Measurements from ENCODE around the gene KRTAP10-12. TPM values are rescaled to one million over a fixed set of nuclear protein-coding genes. Genes with fewer than 3 reads are reported as not detected.

The KRTAP10-12 gene
- total and polyA plus RNA-seq, 2 donors from 2014 or later, result not detected

DNA sequence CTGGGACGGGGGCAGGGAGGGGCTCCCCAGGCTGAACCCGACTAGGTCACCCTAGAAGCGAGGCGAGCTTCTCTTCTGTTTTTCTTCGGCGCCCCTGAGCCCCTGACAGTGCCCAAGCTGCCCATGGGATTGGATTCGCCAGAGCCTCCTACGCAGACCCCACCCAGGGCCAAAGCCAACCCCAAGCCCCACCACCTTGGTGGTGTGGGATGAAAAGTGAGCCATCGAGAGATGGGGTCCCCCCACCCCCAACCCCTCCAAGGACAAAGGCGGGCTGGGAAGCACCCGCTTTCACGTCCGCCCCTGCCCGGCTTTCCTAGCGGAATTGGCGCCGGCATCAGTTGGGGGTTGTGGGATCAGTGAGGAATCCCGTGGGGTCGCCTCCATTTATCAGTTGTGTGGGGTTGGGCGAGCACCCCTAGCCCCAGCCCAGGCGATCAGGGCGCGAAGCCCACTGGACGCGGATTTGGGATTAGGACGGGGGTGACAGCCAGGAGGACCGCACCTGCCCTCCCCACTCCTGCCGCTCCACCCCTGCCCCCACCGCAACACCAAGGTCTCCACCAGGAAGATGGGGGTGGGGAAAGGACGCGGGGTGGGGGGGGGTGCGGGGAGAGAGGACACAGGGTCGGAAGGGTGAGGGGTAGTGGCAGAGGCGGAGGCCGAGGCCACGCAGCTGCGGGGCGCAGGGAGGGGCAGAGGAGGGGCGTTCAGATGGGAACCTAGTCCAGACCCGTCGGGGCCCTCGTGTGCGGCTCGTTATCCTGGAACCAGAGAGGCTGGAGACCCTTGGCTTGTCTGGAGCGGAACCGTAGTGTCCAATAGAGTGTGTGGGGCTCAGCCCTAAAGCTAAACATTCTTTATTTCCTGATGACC lies 10.0 kb downstream of the KRTAP10-12 start:
- H3K27me3 ChIP-seq (ENCODE audit: control insufficient read depth, insufficient read depth, low read length), result peaks cover 30% of the 10 kb centered on the region

GRCh38 chr21:44708213-44708865 lies 11.4 kb downstream of the KRTAP10-12 start:
- FAIRE-seq, result no peak
- H3K27ac ChIP-seq (ENCODE audit: low read depth in 2 of 2, low read length in 2 of 2), result no peak overlapping the region
- peak in 2 of 5 donors; percentile 47 to 61 for DNase-seq
- intact Hi-C loops (cut with DNase I), result no loop called here
- no peak overlapping the region for H3K9ac ChIP-seq (ENCODE audit: low read length in 3 of 3)
- no peak overlapping the region for H3K4me3 ChIP-seq (ENCODE audit: low read length in 3 of 3)
- peaks cover 38% of the 10 kb centered on the region for H3K27me3 ChIP-seq (ENCODE audit: control insufficient read depth, insufficient read depth, low read length)
- no peaks in the 10 kb centered on the region for H3K36me3 ChIP-seq (ENCODE audit: control insufficient read depth in 2 of 3, insufficient read depth in 3 of 3, low read length in 3 of 3)
- TF ChIP-seq, protein P1, sequence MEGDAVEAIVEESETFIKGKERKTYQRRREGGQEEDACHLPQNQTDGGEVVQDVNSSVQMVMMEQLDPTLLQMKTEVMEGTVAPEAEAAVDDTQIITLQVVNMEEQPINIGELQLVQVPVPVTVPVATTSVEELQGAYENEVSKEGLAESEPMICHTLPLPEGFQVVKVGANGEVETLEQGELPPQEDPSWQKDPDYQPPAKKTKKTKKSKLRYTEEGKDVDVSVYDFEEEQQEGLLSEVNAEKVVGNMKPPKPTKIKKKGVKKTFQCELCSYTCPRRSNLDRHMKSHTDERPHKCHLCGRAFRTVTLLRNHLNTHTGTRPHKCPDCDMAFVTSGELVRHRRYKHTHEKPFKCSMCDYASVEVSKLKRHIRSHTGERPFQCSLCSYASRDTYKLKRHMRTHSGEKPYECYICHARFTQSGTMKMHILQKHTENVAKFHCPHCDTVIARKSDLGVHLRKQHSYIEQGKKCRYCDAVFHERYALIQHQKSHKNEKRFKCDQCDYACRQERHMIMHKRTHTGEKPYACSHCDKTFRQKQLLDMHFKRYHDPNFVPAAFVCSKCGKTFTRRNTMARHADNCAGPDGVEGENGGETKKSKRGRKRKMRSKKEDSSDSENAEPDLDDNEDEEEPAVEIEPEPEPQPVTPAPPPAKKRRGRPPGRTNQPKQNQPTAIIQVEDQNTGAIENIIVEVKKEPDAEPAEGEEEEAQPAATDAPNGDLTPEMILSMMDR (IDR thresholded peaks at IDR 0.05; ENCODE audit: borderline replicate concordance, extremely low read depth, insufficient read depth), result no peak
- no peaks in the 10 kb centered on the region for H3K4me1 ChIP-seq (ENCODE audit: control insufficient read depth in 2 of 3, insufficient read depth in 2 of 3, low read depth in 1 of 3, low read length in 3 of 3)
- no peaks in the 10 kb centered on the region for H3K9me3 ChIP-seq (ENCODE audit: control insufficient read depth in 2 of 3, insufficient read depth in 1 of 3, low read length in 3 of 3)

More for the DNA sequence above, 10.0 kb downstream of the KRTAP10-12 start:
- TF ChIP-seq, protein P1 (IDR thresholded peaks at IDR 0.05; ENCODE audit: borderline replicate concordance, extremely low read depth, insufficient read depth), result no peak
- Histone ChIP-seq H3K36me3 (ENCODE audit: control insufficient read depth in 2 of 3, insufficient read depth in 3 of 3, low read length in 3 of 3) (no peaks in the 10 kb centered on the region), H3K27ac (ENCODE audit: low read depth in 2 of 2, low read length in 2 of 2) (no peak overlapping the region), H3K9ac (ENCODE audit: low read length in 3 of 3) (no peak overlapping the region), H3K9me3 (ENCODE audit: control insufficient read depth in 2 of 3, insufficient read depth in 1 of 3, low read length in 3 of 3) (no peaks in the 10 kb centered on the region), H3K4me1 (ENCODE audit: control insufficient read depth in 2 of 3, insufficient read depth in 2 of 3, low read depth in 1 of 3, low read length in 3 of 3) (no peaks in the 10 kb centered on the region), H3K4me3 (ENCODE audit: low read length in 3 of 3) (no peak overlapping the region)
- DNase-seq (peak in 1 of 5 donors; percentile 50), FAIRE-seq (no peak)
- intact Hi-C loops (cut with DNase I), result no loop called here

GRCh38 chr21:44708866-44709425 lies 12.0 kb downstream of the KRTAP10-12 start:
- FAIRE-seq, result no peak
- no peaks in the 10 kb centered on the region for H3K9me3 ChIP-seq (ENCODE audit: control insufficient read depth in 2 of 3, insufficient read depth in 1 of 3, low read length in 3 of 3)
- no peak overlapping the region for H3K9ac ChIP-seq (ENCODE audit: low read length in 3 of 3)
- H3K27ac ChIP-seq (ENCODE audit: low read depth in 2 of 2, low read length in 2 of 2), result no peak overlapping the region
- peak in 3 of 5 donors; percentile 7 to 45 (median 38) for DNase-seq
- H3K4me3 ChIP-seq (ENCODE audit: low read length in 3 of 3), result no peak overlapping the region
- no peaks in the 10 kb centered on the region for H3K4me1 ChIP-seq (ENCODE audit: control insufficient read depth in 2 of 3, insufficient read depth in 2 of 3, low read depth in 1 of 3, low read length in 3 of 3)
- TF ChIP-seq, protein P1 (IDR thresholded peaks at IDR 0.05; ENCODE audit: borderline replicate concordance, extremely low read depth, insufficient read depth), result no peak
- intact Hi-C loops (cut with DNase I), result no loop called here
- peaks cover 38% of the 10 kb centered on the region for H3K27me3 ChIP-seq (ENCODE audit: control insufficient read depth, insufficient read depth, low read length)
- H3K36me3 ChIP-seq (ENCODE audit: control insufficient read depth in 2 of 3, insufficient read depth in 3 of 3, low read length in 3 of 3), result no peaks in the 10 kb centered on the region

All from kidney (tissue), 14 donors.